ENCODE measurements around the gene OTUD3. TPM values are rescaled to one million over a fixed set of nuclear protein-coding genes. Genes with fewer than 3 reads are reported as not detected.

Gene OTUD3, protein sequence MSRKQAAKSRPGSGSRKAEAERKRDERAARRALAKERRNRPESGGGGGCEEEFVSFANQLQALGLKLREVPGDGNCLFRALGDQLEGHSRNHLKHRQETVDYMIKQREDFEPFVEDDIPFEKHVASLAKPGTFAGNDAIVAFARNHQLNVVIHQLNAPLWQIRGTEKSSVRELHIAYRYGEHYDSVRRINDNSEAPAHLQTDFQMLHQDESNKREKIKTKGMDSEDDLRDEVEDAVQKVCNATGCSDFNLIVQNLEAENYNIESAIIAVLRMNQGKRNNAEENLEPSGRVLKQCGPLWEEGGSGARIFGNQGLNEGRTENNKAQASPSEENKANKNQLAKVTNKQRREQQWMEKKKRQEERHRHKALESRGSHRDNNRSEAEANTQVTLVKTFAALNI
- 17.0 TPM for total RNA-seq

DNA sequence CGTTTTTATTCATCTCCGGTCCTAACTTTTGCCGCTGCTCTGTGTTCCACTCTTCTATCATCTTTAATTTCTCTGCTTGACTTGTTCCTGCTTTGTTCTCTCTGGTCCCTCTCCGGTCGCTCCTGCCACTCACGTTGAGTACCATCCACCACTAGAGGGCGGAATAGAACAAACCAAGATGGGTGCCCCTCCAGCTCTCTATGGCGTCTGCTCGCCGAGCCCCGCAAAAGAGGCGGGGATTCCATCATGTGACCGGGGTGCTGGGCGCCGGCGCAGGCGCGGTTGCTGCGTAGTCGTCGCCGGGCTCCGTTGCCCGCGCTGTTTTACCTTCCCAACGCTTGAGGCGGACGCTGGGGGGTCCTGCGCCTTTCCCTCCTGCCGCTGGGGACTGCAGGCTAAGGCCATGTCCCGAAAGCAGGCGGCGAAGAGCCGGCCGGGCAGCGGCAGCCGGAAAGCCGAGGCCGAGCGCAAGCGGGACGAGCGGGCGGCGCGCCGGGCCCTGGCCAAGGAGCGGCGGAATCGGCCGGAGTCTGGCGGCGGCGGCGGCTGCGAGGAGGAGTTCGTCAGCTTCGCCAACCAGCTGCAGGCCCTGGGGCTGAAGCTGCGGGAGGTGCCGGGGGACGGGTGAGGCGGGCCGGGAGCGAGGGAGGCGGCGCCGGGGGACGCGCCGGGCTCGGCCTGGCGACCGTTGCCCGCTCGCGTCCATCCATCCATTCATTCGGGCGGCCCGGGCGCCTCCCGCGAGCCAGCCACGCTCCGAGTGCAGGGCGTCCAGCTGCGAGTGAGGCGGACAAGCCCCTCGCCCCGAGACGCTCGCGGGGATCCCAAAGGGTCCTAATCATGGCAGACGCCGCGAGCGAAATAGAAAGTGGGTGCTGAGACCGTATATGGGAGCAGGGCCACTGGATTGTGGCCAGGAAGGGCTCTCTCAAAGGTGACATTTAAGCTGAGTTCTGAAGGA is at the start of gene OTUD3:
Gene OTUD3 (plus strand): TSS at position 285 of the 961 bp plus-strand sequence. CDS start 119 bp downstream, at position 404.

DNA sequence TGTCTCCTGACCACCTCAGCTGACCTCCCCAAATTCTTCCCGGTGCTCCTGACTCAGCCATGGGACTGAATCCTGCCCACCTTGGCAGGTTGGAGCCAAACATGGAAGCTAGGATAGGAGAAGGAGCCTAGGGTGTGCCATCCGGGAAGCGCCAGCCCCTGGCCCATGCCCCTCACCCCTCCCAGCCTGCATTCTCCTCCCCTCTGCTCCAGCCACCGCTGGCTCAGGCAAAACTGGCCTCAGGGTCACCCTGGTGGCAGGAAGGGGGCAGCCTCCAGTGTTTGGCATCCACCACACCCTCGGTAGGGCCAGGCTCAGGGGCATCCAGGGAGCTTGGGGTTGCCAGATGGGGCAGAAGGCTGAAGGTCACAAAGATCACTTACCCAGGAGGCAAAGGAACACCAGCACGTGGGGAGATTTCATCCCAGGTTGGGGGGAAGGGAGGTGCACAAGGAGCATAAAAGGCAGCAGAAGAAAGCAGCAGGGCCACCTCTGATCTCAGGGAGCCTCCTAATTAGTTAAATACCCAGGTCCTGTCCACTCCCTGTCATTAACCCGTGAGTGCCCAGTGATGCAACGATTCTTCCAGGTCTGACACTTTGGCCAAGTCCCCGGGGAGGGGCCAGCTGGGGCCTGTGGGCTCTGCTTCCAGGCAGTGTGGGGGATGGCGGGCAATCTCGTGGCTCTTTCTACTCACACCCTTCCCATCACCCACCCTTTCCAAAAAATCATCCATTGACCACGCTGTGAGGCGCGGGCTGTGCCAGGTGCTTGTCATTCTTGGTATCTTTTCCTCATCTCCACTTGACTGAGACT is 41.1 kb downstream of the OTUD3 start, which contains the start of gene PLA2G2E:
Gene PLA2G2E (minus strand): TSS at position 481 of the 816 bp plus-strand sequence. CDS start 58 bp downstream, at position 423.

Other genes starting within 250 kb of the OTUD3 start
- 51.1 TPM for gene NBL1, start 238.1 kb upstream of the OTUD3 start, total RNA-seq
- not detected for gene HTR6, start 217.5 kb upstream of the OTUD3 start, total RNA-seq
- 5.9 TPM for gene TMCO4, start 82.5 kb upstream of the OTUD3 start, total RNA-seq
- gene RNF186, start 67.1 kb upstream of the OTUD3 start, total RNA-seq = not detected
- gene PLA2G2E, start 41.2 kb downstream of the OTUD3 start, total RNA-seq = not detected
- 8.3 TPM for gene PLA2G2A, start 97.2 kb downstream of the OTUD3 start, total RNA-seq
- 2.4 TPM for gene PLA2G5, start 187.8 kb downstream of the OTUD3 start, total RNA-seq
- gene PLA2G2D, start 237.1 kb downstream of the OTUD3 start, total RNA-seq = not detected

All from camera-type eye (tissue), 1 donor.